MM.1S (cell line): ENCODE results near the gene BCL11B.

Experiments used
- CTCF ChIP-seq: fragments of 300-600 bp; sonication (generic); IDR thresholded peaks from 2 replicates; pipeline ENCODE4 v1.5.1; 2016; ENCODE audit warnings: antibody characterized with exemption, low read length, mixed read lengths
- EZH2 ChIP-seq: fragments of 300-600 bp; sonication (generic); optimal IDR thresholded peaks from 2 replicates; pipeline ENCODE3; 2017; ENCODE audit warnings: low read depth, mild to moderate bottlenecking, antibody characterized with exemption, low read length, mixed read lengths

GRCh38 chr14:99233222-99234035, 38.6 kb downstream of the BCL11B start:
- TF ChIP-seq CTCF (no peak), EZH2 (no peak)
